Measurements from ENCODE around the gene SLIT3.

DNA sequence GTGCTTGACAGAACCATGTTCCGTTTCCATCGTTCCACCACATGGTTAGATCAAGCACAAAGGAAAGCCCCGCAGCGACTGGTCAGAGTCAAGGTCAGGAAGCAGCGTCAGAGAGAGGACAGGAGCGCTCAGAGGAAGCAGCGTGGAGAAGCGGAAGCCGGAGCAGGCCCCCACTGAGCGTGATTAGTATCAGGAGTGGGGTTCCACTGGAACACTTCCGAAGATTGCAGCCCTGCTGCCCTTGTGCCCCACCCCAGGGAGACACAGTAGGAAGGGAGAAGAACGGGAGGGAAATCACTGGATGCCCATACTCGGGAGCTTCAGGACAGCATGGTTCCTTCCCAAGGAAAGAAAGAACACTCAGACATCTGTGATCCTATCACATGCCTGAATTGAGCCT lies 532.8 kb downstream of the SLIT3 start:
- TF ChIP-seq POLR2A (IDR thresholded peaks at IDR 0.05): no peak
- TF ChIP-seq, protein P1, sequence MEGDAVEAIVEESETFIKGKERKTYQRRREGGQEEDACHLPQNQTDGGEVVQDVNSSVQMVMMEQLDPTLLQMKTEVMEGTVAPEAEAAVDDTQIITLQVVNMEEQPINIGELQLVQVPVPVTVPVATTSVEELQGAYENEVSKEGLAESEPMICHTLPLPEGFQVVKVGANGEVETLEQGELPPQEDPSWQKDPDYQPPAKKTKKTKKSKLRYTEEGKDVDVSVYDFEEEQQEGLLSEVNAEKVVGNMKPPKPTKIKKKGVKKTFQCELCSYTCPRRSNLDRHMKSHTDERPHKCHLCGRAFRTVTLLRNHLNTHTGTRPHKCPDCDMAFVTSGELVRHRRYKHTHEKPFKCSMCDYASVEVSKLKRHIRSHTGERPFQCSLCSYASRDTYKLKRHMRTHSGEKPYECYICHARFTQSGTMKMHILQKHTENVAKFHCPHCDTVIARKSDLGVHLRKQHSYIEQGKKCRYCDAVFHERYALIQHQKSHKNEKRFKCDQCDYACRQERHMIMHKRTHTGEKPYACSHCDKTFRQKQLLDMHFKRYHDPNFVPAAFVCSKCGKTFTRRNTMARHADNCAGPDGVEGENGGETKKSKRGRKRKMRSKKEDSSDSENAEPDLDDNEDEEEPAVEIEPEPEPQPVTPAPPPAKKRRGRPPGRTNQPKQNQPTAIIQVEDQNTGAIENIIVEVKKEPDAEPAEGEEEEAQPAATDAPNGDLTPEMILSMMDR (IDR thresholded peaks at IDR 0.05): no peak
- no peak for TF ChIP-seq POLR2AphosphoS5 (IDR thresholded peaks at IDR 0.05; ENCODE audit: insufficient read depth in 1 of 2, low read depth in 1 of 2)
